HG03045 (cell line): ENCODE data around the gene PNKD.
"Not testable (repeated sequence)": the region's sequence is repeated elsewhere in the genome, so short reads cannot be mapped to it uniquely, and the experiment has no call there.

Experiments
- ATAC-seq: cut with Tn5 transposase; IDR thresholded peaks from one replicate; pipeline ENCODE4 v1.9.1; 2021; ENCODE audit warnings: mild to moderate bottlenecking, moderate library complexity; ENCODE audit not compliant: unreplicated experiment

Gene PNKD

GRCh38 chr2:218314764-218315163 is 44.4 kb downstream of the PNKD start:
- ATAC-seq: not testable (repeated sequence)

- no peak for ATAC-seq
These were observed 45.1 kb downstream of the PNKD start for GRCh38 chr2:218315397-218315796.

- no peak for ATAC-seq
These were observed 46.9 kb downstream of the PNKD start for GRCh38 chr2:218317303-218317630.

GRCh38 chr2:218317835-218318234 is 47.5 kb downstream of the PNKD start:
- no peak for ATAC-seq

- no peak for ATAC-seq
These were observed 47.9 kb downstream of the PNKD start for GRCh38 chr2:218318241-218318640.

GRCh38 chr2:218319813-218320365 is 49.6 kb downstream of the PNKD start:
- ATAC-seq: no peak

- no peak for ATAC-seq
These were observed 50.5 kb downstream of the PNKD start for GRCh38 chr2:218320704-218321336.

GRCh38 chr2:218322768-218323525 is 52.6 kb downstream of the PNKD start:
- ATAC-seq: peak; percentile 81

GRCh38 chr2:218323526-218324472 is 53.5 kb downstream of the PNKD start:
- no peak for ATAC-seq

- no peak for ATAC-seq
These were observed 55.3 kb downstream of the PNKD start for GRCh38 chr2:218325566-218326160.

GRCh38 chr2:218326315-218326714 is 56.0 kb downstream of the PNKD start:
- no peak for ATAC-seq

GRCh38 chr2:218327451-218328210 is 57.3 kb downstream of the PNKD start:
- no peak for ATAC-seq

GRCh38 chr2:218328294-218328693 is 58.0 kb downstream of the PNKD start:
- no peak for ATAC-seq

GRCh38 chr2:218329027-218329825 is 58.9 kb downstream of the PNKD start:
- peak; percentile 41 for ATAC-seq

- ATAC-seq: peak; percentile 43
These were observed 59.7 kb downstream of the PNKD start for GRCh38 chr2:218329826-218330593.

- no peak for ATAC-seq
These were observed 61.4 kb downstream of the PNKD start for GRCh38 chr2:218331745-218332144.

GRCh38 chr2:218332288-218332687 is 62.0 kb downstream of the PNKD start:
- no peak for ATAC-seq

GRCh38 chr2:218332920-218333645 is 62.8 kb downstream of the PNKD start:
- ATAC-seq: no peak
